ENCODE results near the gene ARSA. TPM values are rescaled to one million over a fixed set of nuclear protein-coding genes. Genes with fewer than 3 reads are reported as not detected.

The ARSA gene
- total and polyA plus RNA-seq, 2 of the 13 experiments (the other 11 are each of a cell fraction or from before 2014, with no cell fraction given) = 9.0 to 11.5 TPM

GRCh38 chr22:50600538-50600937, 27.4 kb downstream of the ARSA start, which contains the start of gene MAPK8IP2:
TSS of gene MAPK8IP2 (plus strand) at chr22:50600793. CDS start at chr22:50600819, 26 bp downstream.
- Histone ChIP-seq H3K79me2 (ENCODE audit: insufficient read depth, low read length) (no peaks in the 10 kb centered on the region), H3K9ac (ENCODE audit: insufficient read depth, low read depth, low read length) (no peak within 1 kb of the TSS), H3K27me3 (ENCODE audit: control insufficient read depth in 1 of 2, insufficient read depth in 2 of 2, low read length in 2 of 2) (peaks cover 0 to 2% of the 10 kb centered on the region in 2 experiments; a peak in 2 of 5 replicates), H2AFZ (ENCODE audit: low read length) (no peak within 1 kb of the TSS), H4K20me1 (ENCODE audit: insufficient read depth, low read length) (no peaks in the 10 kb centered on the region; the same call in 1 of the 2 replicates), H3K4me1 (ENCODE audit: insufficient read depth, low read length) (peaks cover 15% of the 10 kb centered on the region), H3K27ac (ENCODE audit: extremely low read length, insufficient read depth, low read length) (no peak within 1 kb of the TSS), H3K36me3 (replicated peaks in 1 of 2; ENCODE audit: control insufficient read depth in 1 of 2, insufficient read depth in 2 of 2, low read length in 2 of 2) (no peaks in the 10 kb centered on the region), H3K4me2 (ENCODE audit: low read depth, low read length) (peak within 1 kb of the TSS; percentile 75), H3K4me3 (replicated peaks in 1 of 3; ENCODE audit: insufficient read depth in 1 of 3, low read depth in 2 of 3, low read length in 3 of 3) (peak within 1 kb of the TSS in 2 of 3 experiments; percentile 57 to 70; a peak in 3 of 6 replicates), H3K9me3 (ENCODE audit: low read length) (no peaks in the 10 kb centered on the region)
- BruUV-seq (replicated peaks) = no TSS peak
- TF ChIP-seq, protein P1, sequence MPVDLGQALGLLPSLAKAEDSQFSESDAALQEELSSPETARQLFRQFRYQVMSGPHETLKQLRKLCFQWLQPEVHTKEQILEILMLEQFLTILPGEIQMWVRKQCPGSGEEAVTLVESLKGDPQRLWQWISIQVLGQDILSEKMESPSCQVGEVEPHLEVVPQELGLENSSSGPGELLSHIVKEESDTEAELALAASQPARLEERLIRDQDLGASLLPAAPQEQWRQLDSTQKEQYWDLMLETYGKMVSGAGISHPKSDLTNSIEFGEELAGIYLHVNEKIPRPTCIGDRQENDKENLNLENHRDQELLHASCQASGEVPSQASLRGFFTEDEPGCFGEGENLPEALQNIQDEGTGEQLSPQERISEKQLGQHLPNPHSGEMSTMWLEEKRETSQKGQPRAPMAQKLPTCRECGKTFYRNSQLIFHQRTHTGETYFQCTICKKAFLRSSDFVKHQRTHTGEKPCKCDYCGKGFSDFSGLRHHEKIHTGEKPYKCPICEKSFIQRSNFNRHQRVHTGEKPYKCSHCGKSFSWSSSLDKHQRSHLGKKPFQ (CRISPR knock-in tag; IDR thresholded peaks at IDR 0.05; ENCODE audit: insufficient replicate concordance) = peak; percentile 0
- TF ChIP-seq MED13 (CRISPR knock-in tag; IDR thresholded peaks at IDR 0.05) (no peak), KLF6 (CRISPR knock-in tag; IDR thresholded peaks at IDR 0.05) (no peak), CREBL2 (CRISPR knock-in tag; IDR thresholded peaks at IDR 0.05; ENCODE audit: borderline replicate concordance) (no peak), ZSCAN29 (CRISPR knock-in tag; conservative IDR thresholded peaks at IDR 0.05) (no peak), ZNF850 (CRISPR knock-in tag; conservative IDR thresholded peaks at IDR 0.05) (0 out of 2 replicates have a peak, but pooled peaks have one; percentile 7), RFX1 (IDR thresholded peaks at IDR 0.05) (no peak), ATF7 (IDR thresholded peaks at IDR 0.05) (no peak), ATF7 (CRISPR knock-in tag; IDR thresholded peaks at IDR 0.05) (no peak), ATAD3A (CRISPR knock-in tag; IDR thresholded peaks at IDR 0.05) (no peak), YEATS4 (CRISPR knock-in tag; IDR thresholded peaks at IDR 0.05; ENCODE audit: borderline replicate concordance) (no peak), ZNF562 (CRISPR knock-in tag; IDR thresholded peaks at IDR 0.05; ENCODE audit: borderline replicate concordance) (no peak), ZBTB39 (CRISPR knock-in tag; IDR thresholded peaks at IDR 0.05) (no peak), DNMT1 (CRISPR knock-in tag; IDR thresholded peaks at IDR 0.05) (no peak)
- 0% methylated on average over 5 of the region's 61 CpGs for WGBS (ENCODE audit: low lambda C conversion rate)
- intact Hi-C loops (cut with micrococcal nuclease; ENCODE audit: unreplicated experiment) (no loop called here), in situ Hi-C loops (cut with HindIII; ENCODE audit: extremely low pct_ligation_motif_present, low pct_unique_long_range_greater_than_20kb) (no loop called here)
- DNase-seq (ENCODE audit: low spot score) (no peak), ATAC-seq (peak; percentile 27), FAIRE-seq (no peak)
- ChIA-PET POLR2A (no interaction called here), CTCF (ENCODE audit: low intra/inter-chr PET ratio, low total read pairs) (no interaction called here)

All from HepG2 (cell line).